22Rv1 (cell line): Measurements from ENCODE around the gene GALR3.

Experiments
- H3K27ac ChIP-seq: fragments of 450-650 bp; 2 replicates; pipeline ENCODE4 v1.5.1; 2017
- CTCF ChIP-seq: fragments of 450-650 bp; IDR thresholded peaks from 2 replicates; pipeline ENCODE4 v1.5.1; 2017; ENCODE audit warnings: mild to moderate bottlenecking
- ZFX ChIP-seq: fragments of 450-650 bp; IDR thresholded peaks from 2 replicates; pipeline ENCODE4 v1.6.1; 2017; ENCODE audit warnings: antibody characterized with exemption, borderline replicate concordance

The GALR3 gene

GRCh38 chr22:37808294-37808657 lies 14.9 kb upstream of the GALR3 start:
- TF ChIP-seq ZFX (no peak), CTCF (no peak)

GRCh38 chr22:37809672-37810333 lies 13.4 kb upstream of the GALR3 start:
- H3K27ac ChIP-seq, result no peak overlapping the region
- no peak for TF ChIP-seq CTCF
- no peak for TF ChIP-seq ZFX

More at GRCh38 chr22:37808294-37808657, 14.9 kb upstream of the GALR3 start:
- H3K27ac ChIP-seq, result peak overlapping the region; percentile 97

GRCh38 chr22:37811867-37812266 lies 11.3 kb upstream of the GALR3 start:
- TF ChIP-seq CTCF, result no peak
- TF ChIP-seq ZFX, result no peak
- no peak overlapping the region for H3K27ac ChIP-seq

GRCh38 chr22:37812869-37813678 lies 10.1 kb upstream of the GALR3 start:
- H3K27ac ChIP-seq, result no peak overlapping the region
- TF ChIP-seq ZFX (no peak), CTCF (no peak)

- TF ChIP-seq ZFX (no peak), CTCF (no peak)
- no peak overlapping the region for H3K27ac ChIP-seq
Observed at GRCh38 chr22:37815593-37815992, 7.6 kb upstream of the GALR3 start.

- TF ChIP-seq CTCF (no peak), ZFX (no peak)
- peak overlapping the region; percentile 85; the same call in 1 of the 2 replicates for H3K27ac ChIP-seq
Observed at GRCh38 chr22:37816543-37817180, 6.5 kb upstream of the GALR3 start.
